ENCODE measurements around the gene TTC39B. TPM values are rescaled to one million over a fixed set of nuclear protein-coding genes. Genes with fewer than 3 reads are reported as not detected.

The TTC39B gene
- total RNA-seq, 1 donor from 2014 or later, result 4.1 TPM

GRCh38 chr9:15131094-15131493 is 175.9 kb downstream of the TTC39B start:
- no peaks in the 10 kb centered on the region for H3K4me1 ChIP-seq
- TF ChIP-seq, protein P1, sequence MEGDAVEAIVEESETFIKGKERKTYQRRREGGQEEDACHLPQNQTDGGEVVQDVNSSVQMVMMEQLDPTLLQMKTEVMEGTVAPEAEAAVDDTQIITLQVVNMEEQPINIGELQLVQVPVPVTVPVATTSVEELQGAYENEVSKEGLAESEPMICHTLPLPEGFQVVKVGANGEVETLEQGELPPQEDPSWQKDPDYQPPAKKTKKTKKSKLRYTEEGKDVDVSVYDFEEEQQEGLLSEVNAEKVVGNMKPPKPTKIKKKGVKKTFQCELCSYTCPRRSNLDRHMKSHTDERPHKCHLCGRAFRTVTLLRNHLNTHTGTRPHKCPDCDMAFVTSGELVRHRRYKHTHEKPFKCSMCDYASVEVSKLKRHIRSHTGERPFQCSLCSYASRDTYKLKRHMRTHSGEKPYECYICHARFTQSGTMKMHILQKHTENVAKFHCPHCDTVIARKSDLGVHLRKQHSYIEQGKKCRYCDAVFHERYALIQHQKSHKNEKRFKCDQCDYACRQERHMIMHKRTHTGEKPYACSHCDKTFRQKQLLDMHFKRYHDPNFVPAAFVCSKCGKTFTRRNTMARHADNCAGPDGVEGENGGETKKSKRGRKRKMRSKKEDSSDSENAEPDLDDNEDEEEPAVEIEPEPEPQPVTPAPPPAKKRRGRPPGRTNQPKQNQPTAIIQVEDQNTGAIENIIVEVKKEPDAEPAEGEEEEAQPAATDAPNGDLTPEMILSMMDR (IDR thresholded peaks at IDR 0.05), result no peak
- TF ChIP-seq EZH2 (IDR thresholded peaks at IDR 0.05), result no peak
- no peak for TF ChIP-seq EZH2phosphoT487 (IDR thresholded peaks at IDR 0.05)
- no peak overlapping the region for H3K4me3 ChIP-seq
- no peak overlapping the region for H3K9ac ChIP-seq
- no peaks in the 10 kb centered on the region for H3K36me3 Mint-ChIP-seq
- no peaks in the 10 kb centered on the region for H3K27me3 ChIP-seq
- H2AFZ ChIP-seq (replicated peaks), result no peak overlapping the region
- no peaks in the 10 kb centered on the region for H3K79me2 ChIP-seq (ENCODE audit: low read depth)
- H3K4me1 Mint-ChIP-seq, result peaks cover 10% of the 10 kb centered on the region
- H3K9me3 Mint-ChIP-seq, result peaks cover 7% of the 10 kb centered on the region
- H4K20me1 ChIP-seq (ENCODE audit: low read depth), result no peaks in the 10 kb centered on the region
- H3K36me3 ChIP-seq, result no peaks in the 10 kb centered on the region
- H3F3A ChIP-seq (ENCODE audit: low read depth), result no peaks in the 10 kb centered on the region
- H3K9me3 ChIP-seq (ENCODE audit: low read depth), result no peaks in the 10 kb centered on the region
- no peak overlapping the region for H3K27ac Mint-ChIP-seq
- no peak overlapping the region for H3K4me2 ChIP-seq
- peaks cover 12% of the 10 kb centered on the region for H3K27me3 Mint-ChIP-seq (ENCODE audit: insufficient read depth, low read depth)
- H3K4me3 Mint-ChIP-seq, result no peak overlapping the region
- no peak overlapping the region for H3K27ac ChIP-seq
- no peak for DNase-seq (ENCODE audit: low spot score)

GRCh38 chr9:15127831-15128230 is 179.2 kb downstream of the TTC39B start:
- no peaks in the 10 kb centered on the region for H3K36me3 ChIP-seq
- H3K4me3 ChIP-seq, result no peak overlapping the region
- no peak overlapping the region for H3K9ac ChIP-seq
- H3F3A ChIP-seq (ENCODE audit: low read depth), result no peaks in the 10 kb centered on the region
- H3K9me3 ChIP-seq (ENCODE audit: low read depth), result no peaks in the 10 kb centered on the region
- peaks cover 9% of the 10 kb centered on the region for H3K27me3 Mint-ChIP-seq (ENCODE audit: insufficient read depth, low read depth)
- H3K27ac Mint-ChIP-seq, result no peak overlapping the region
- H3K4me2 ChIP-seq, result no peak overlapping the region
- no peak overlapping the region for H2AFZ ChIP-seq (replicated peaks)
- no peaks in the 10 kb centered on the region for H3K4me1 ChIP-seq
- peaks cover 4% of the 10 kb centered on the region for H3K9me3 Mint-ChIP-seq
- H3K27me3 ChIP-seq, result no peaks in the 10 kb centered on the region
- peaks cover 3% of the 10 kb centered on the region for H3K4me1 Mint-ChIP-seq
- no peaks in the 10 kb centered on the region for H4K20me1 ChIP-seq (ENCODE audit: low read depth)
- TF ChIP-seq EZH2phosphoT487 (IDR thresholded peaks at IDR 0.05) (no peak), EZH2 (IDR thresholded peaks at IDR 0.05) (no peak)
- TF ChIP-seq, protein P1 (IDR thresholded peaks at IDR 0.05), result no peak
- DNase-seq (ENCODE audit: low spot score), result no peak
- no peak overlapping the region for H3K27ac ChIP-seq
- no peaks in the 10 kb centered on the region for H3K79me2 ChIP-seq (ENCODE audit: low read depth)
- no peaks in the 10 kb centered on the region for H3K36me3 Mint-ChIP-seq
- no peak overlapping the region for H3K4me3 Mint-ChIP-seq

GRCh38 chr9:15121630-15122029 is 185.4 kb downstream of the TTC39B start:
- H3K4me1 ChIP-seq, result peaks cover 4% of the 10 kb centered on the region
- no peaks in the 10 kb centered on the region for H3K36me3 ChIP-seq
- no peaks in the 10 kb centered on the region for H3K79me2 ChIP-seq (ENCODE audit: low read depth)
- no peaks in the 10 kb centered on the region for H3K36me3 Mint-ChIP-seq
- no peak overlapping the region for H3K27ac ChIP-seq
- no peak overlapping the region for H3K4me3 ChIP-seq
- H3K9me3 ChIP-seq (ENCODE audit: low read depth), result no peaks in the 10 kb centered on the region
- no peaks in the 10 kb centered on the region for H3K27me3 ChIP-seq
- H3K4me3 Mint-ChIP-seq, result no peak overlapping the region
- H3K4me1 Mint-ChIP-seq, result peaks cover 3% of the 10 kb centered on the region
- TF ChIP-seq EZH2phosphoT487 (IDR thresholded peaks at IDR 0.05), result no peak
- H3K4me2 ChIP-seq, result no peak overlapping the region
- peak overlapping the region; percentile 78 for H2AFZ ChIP-seq (replicated peaks)
- H3K27ac Mint-ChIP-seq, result no peak overlapping the region
- no peaks in the 10 kb centered on the region for H3K9me3 Mint-ChIP-seq
- H3K9ac ChIP-seq, result no peak overlapping the region
- no peaks in the 10 kb centered on the region for H4K20me1 ChIP-seq (ENCODE audit: low read depth)
- H3K27me3 Mint-ChIP-seq (ENCODE audit: insufficient read depth, low read depth), result peaks cover 2% of the 10 kb centered on the region
- no peak for DNase-seq (ENCODE audit: low spot score)
- no peaks in the 10 kb centered on the region for H3F3A ChIP-seq (ENCODE audit: low read depth)

DNA sequence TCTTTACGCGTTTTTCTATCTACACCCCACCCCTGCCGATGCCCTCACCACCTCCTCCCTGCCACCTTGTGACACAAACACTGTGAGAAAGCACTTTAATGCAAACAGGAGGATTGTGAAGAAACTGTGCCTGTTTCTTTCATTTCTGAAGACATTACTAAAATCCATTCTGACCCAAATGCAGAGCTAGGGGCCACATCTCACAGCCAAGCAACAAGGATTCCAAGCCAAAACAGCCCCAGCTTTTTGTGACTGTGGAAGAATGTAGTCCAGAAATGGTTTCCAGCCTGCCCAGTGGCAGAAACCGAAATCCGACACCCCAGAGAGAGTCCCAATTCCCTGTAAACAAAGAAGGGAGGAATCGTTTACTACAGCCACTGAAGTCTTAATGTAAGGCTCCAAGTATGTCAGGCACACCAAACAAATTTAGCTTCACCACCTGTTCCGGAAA is 190.9 kb downstream of the TTC39B start:
- DNase-seq (ENCODE audit: low spot score), result peak; percentile 51
- Mint-ChIP-seq H3K36me3 (no peaks in the 10 kb centered on the region), H3K27me3 (ENCODE audit: insufficient read depth, low read depth) (peaks cover 2% of the 10 kb centered on the region), H3K27ac (peak overlapping the region; percentile 88), H3K9me3 (no peaks in the 10 kb centered on the region), H3K4me1 (peaks cover 21% of the 10 kb centered on the region), H3K4me3 (no peak overlapping the region)
- H3K79me2 ChIP-seq (ENCODE audit: low read depth), result no peaks in the 10 kb centered on the region
- H3K27me3 ChIP-seq, result no peaks in the 10 kb centered on the region
- H3K9ac ChIP-seq, result no peak overlapping the region
- peaks cover 17% of the 10 kb centered on the region for H3K4me1 ChIP-seq
- no peak for TF ChIP-seq EZH2phosphoT487 (IDR thresholded peaks at IDR 0.05)
- TF ChIP-seq, protein P1 (IDR thresholded peaks at IDR 0.05), result no peak
- no peak for TF ChIP-seq EZH2 (IDR thresholded peaks at IDR 0.05)
- no peaks in the 10 kb centered on the region for H3K9me3 ChIP-seq (ENCODE audit: low read depth)
- peak overlapping the region; percentile 69 for H3K4me2 ChIP-seq
- no peaks in the 10 kb centered on the region for H3F3A ChIP-seq (ENCODE audit: low read depth)
- no peak overlapping the region for H3K4me3 ChIP-seq
- peak overlapping the region; percentile 99 for H2AFZ ChIP-seq (replicated peaks)
- H3K27ac ChIP-seq, result no peak overlapping the region
- H4K20me1 ChIP-seq (ENCODE audit: low read depth), result no peaks in the 10 kb centered on the region
- H3K36me3 ChIP-seq, result no peaks in the 10 kb centered on the region

Measured in neural progenitor cell (in vitro differentiated cells).